OCI-LY7 (cell line): ENCODE data around the gene CAPS. TPM values are rescaled to one million over a fixed set of nuclear protein-coding genes. Genes with fewer than 3 reads are reported as not detected.
"Not testable (repeated sequence)": the region's sequence is repeated elsewhere in the genome, so short reads cannot be mapped to it uniquely, and the experiment has no call there.

Source experiments
- BruUV-seq: library from RNA; stranded (reverse); fragments of 400-500 nt; replicated peaks from 2 replicates; lab custom pipeline; 2021; lab: Mats Ljungman, UMichigan
- CTCF ChIA-PET: fragments of 300-600 bp; sonication (Branson Sonifier 250); formaldehyde crosslinking; loops from one replicate; lab custom pipeline; 2022; ENCODE audit warnings: antibody characterized with exemption; ENCODE audit not compliant: unreplicated experiment; lab: Charles Lee
- POLR2A ChIA-PET: fragments of 300-600 bp; sonication (Branson Sonifier 250); formaldehyde crosslinking; loops from one replicate; lab custom pipeline; 2022; ENCODE audit warnings: antibody characterized with exemption; lab: Charles Lee
- DNase-seq: peaks from one replicate; pipeline ENCODE4 v3.0.0-alpha.2; 2015; ENCODE audit warnings: low spot score
- H2AFZ ChIP-seq: fragments of 200-600 bp; sonication (generic), shearing (Covaris generic); 2 replicates; pipeline ENCODE4 v1.6.1; 2014; ENCODE audit warnings: mild to moderate bottlenecking, antibody characterized with exemption, low read length, moderate library complexity
- H3K27ac ChIP-seq: fragments of 200-600 bp; sonication (generic); 2 replicates; pipeline ENCODE4 v1.5.1; 2014; ENCODE audit warnings: mixed run types, low read depth, mild to moderate bottlenecking, moderate library complexity, low read length, inconsistent platforms; ENCODE audit not compliant: poor library complexity, severe bottlenecking
- H3K36me3 ChIP-seq: fragments of 200-600 bp; sonication (generic); 2 replicates; pipeline ENCODE4 v1.6.1; 2014; ENCODE audit warnings: mild to moderate bottlenecking, antibody characterized with exemption, low read length, moderate library complexity, mixed read lengths; ENCODE audit not compliant: insufficient read depth
- H3K4me1 ChIP-seq: fragments of 200-600 bp; sonication (generic); 2 replicates; pipeline ENCODE4 v1.5.1; 2014; ENCODE audit warnings: mild to moderate bottlenecking, low read length; ENCODE audit not compliant: insufficient read depth, poor library complexity, severe bottlenecking
- H3K4me2 ChIP-seq: fragments of 200-600 bp; sonication (generic); 2 replicates; pipeline ENCODE4 v1.6.1; 2014; ENCODE audit warnings: mild to moderate bottlenecking, low read length
- H3K4me3 ChIP-seq: fragments of 200-600 bp; sonication (generic); 2 replicates; pipeline ENCODE4 v1.5.1; 2014; ENCODE audit warnings: mild to moderate bottlenecking, low read depth, low read length; ENCODE audit not compliant: poor library complexity, severe bottlenecking
- H3K79me2 ChIP-seq: fragments of 200-600 bp; sonication (generic); 2 replicates; pipeline ENCODE4 v1.6.1; 2016; ENCODE audit warnings: low read depth, mild to moderate bottlenecking, low read length, moderate library complexity, mixed read lengths; ENCODE audit not compliant: insufficient read depth
- H3K9me2 ChIP-seq: fragments of 200-600 bp; sonication (generic); 2 replicates; pipeline ENCODE4 v1.6.1; 2016; ENCODE audit warnings: mild to moderate bottlenecking, low read length, mixed read lengths; ENCODE audit not compliant: insufficient read depth
- H3K9me3 ChIP-seq: fragments of 200-600 bp; sonication (generic); 2 replicates; pipeline ENCODE4 v1.6.1; 2014; ENCODE audit warnings: mild to moderate bottlenecking, mixed run types, low read length, mixed read lengths
- H4K20me1 ChIP-seq: fragments of 200-600 bp; sonication (generic); 2 replicates; pipeline ENCODE4 v1.6.1; 2014; ENCODE audit warnings: mild to moderate bottlenecking, antibody characterized with exemption, low read length, moderate library complexity, mixed read lengths; ENCODE audit not compliant: insufficient read depth
- EZH2phosphoT487 ChIP-seq: fragments of 200-600 bp; sonication (generic); IDR thresholded peaks from 2 replicates; pipeline ENCODE4 v1.6.1; 2018; ENCODE audit warnings: low read depth, borderline replicate concordance, mild to moderate bottlenecking, mixed run types, antibody characterized with exemption, low read length, moderate library complexity, mixed read lengths
- intact Hi-C: fragments of 100-400 bp; cut with micrococcal nuclease; formaldehyde crosslinking; loops from one replicate; pipeline ENCODE4 v1.10.0; 2022; ENCODE audit not compliant: unreplicated experiment
- total RNA-seq, 2 experiments: library from RNA; depleted of rRNA in 1 of 2; stranded (reverse); fragments of >200 nt in 1 of 2; shearing (Covaris generic) in 1 of 2; gene quantifications; 2 replicates each; pipeline ENCODE4 v1.2.3, GENCODE V29; 2014 to 2022
- TF ChIP-seq, protein P1 (sequence below): fragments of 200-600 bp; sonication (generic); conservative IDR thresholded peaks from 2 replicates; pipeline ENCODE4 v1.5.1; 2014; ENCODE audit warnings: mild to moderate bottlenecking, antibody characterized with exemption, low read length, moderate library complexity, mixed read lengths

The CAPS gene
- total RNA-seq, 2 experiments from 2014 or later, result 8.1 to 11.0 TPM

GRCh38 chr19:5961969-5962945 lies 48.2 kb downstream of the CAPS start:
- no TSS peak for BruUV-seq
- peak; percentile 31 for DNase-seq
- H3K4me2 ChIP-seq, result peak overlapping the region; percentile 8; the same call in 1 of the 2 replicates
- peaks cover 21% of the 10 kb centered on the region for H4K20me1 ChIP-seq
- H3K36me3 ChIP-seq, result peaks cover 50% of the 10 kb centered on the region; the same call in 1 of the 2 replicates
- TF ChIP-seq, protein P1, sequence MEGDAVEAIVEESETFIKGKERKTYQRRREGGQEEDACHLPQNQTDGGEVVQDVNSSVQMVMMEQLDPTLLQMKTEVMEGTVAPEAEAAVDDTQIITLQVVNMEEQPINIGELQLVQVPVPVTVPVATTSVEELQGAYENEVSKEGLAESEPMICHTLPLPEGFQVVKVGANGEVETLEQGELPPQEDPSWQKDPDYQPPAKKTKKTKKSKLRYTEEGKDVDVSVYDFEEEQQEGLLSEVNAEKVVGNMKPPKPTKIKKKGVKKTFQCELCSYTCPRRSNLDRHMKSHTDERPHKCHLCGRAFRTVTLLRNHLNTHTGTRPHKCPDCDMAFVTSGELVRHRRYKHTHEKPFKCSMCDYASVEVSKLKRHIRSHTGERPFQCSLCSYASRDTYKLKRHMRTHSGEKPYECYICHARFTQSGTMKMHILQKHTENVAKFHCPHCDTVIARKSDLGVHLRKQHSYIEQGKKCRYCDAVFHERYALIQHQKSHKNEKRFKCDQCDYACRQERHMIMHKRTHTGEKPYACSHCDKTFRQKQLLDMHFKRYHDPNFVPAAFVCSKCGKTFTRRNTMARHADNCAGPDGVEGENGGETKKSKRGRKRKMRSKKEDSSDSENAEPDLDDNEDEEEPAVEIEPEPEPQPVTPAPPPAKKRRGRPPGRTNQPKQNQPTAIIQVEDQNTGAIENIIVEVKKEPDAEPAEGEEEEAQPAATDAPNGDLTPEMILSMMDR, result no peak
- TF ChIP-seq EZH2phosphoT487, result no peak
- H3K9me2 ChIP-seq, result no peaks in the 10 kb centered on the region
- intact Hi-C loops, result no loop called here
- no peaks in the 10 kb centered on the region for H3K9me3 ChIP-seq
- H3K79me2 ChIP-seq, result peaks cover 95% of the 10 kb centered on the region
- no peak overlapping the region for H3K27ac ChIP-seq
- peaks cover 14% of the 10 kb centered on the region for H3K4me1 ChIP-seq
- H2AFZ ChIP-seq, result no peak overlapping the region
- no peak overlapping the region for H3K4me3 ChIP-seq
- ChIA-PET CTCF (no interaction called here), POLR2A (no interaction called here)

DNA sequence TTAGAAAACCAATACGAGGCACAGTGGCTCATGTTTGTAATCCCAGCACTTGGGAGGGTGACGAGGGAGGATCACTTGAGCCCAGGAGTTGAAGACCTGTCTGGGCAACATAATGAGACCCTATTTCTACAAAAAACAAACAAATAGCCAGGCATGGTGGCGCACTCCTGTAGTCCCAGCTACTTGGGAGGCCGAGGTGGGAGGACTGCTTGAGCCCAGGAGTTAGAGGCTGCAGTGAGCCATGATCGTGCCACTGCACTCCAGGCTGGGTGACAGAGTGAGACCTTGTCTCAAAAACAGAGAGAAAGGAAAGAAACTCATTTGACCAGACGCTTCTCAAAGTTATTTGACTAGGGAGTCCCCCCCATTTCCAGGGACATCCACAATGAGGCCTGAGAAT lies 49.2 kb downstream of the CAPS start:
- Histone ChIP-seq H3K4me1 (peaks cover 24% of the 10 kb centered on the region), H3K36me3 (peaks cover 51% of the 10 kb centered on the region; the same call in 1 of the 2 replicates), H4K20me1 (peaks cover 29% of the 10 kb centered on the region), H3K79me2 (peaks cover 96% of the 10 kb centered on the region)
- H3K4me2 ChIP-seq, DNase-seq, H3K4me3 ChIP-seq, H2AFZ ChIP-seq, H3K9me2 ChIP-seq, POLR2A ChIA-PET, intact Hi-C loops, H3K9me3 ChIP-seq, CTCF ChIA-PET, BruUV-seq, H3K27ac ChIP-seq: not testable (repeated sequence)

DNA sequence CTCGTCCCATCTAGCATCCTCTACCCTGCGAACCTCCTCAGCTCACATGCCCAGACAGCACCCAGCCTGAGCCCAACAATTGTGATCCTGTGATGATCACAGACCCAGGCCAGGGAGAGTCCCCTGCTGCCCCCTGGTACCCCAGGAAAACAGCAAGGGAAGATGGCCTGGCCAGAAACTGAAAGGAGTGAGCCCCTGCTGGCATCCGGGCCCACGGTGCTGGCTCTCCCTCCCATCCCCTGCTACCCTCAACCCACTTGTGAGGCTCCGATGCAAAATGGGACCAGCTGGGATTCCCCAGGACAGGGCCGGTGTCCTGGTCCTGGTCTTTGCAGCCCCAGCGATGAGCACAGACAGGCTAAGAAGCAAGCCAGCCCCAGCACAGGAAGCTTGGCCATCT lies 49.8 kb downstream of the CAPS start:
- Histone ChIP-seq H3K36me3 (peaks cover 51% of the 10 kb centered on the region; the same call in 1 of the 2 replicates), H3K9me2 (no peaks in the 10 kb centered on the region), H3K4me3 (no peak overlapping the region), H3K27ac (no peak overlapping the region), H3K4me2 (no peak overlapping the region), H3K79me2 (peaks cover 96% of the 10 kb centered on the region), H2AFZ (no peak overlapping the region), H3K9me3 (no peaks in the 10 kb centered on the region), H4K20me1 (peaks cover 35% of the 10 kb centered on the region), H3K4me1 (peaks cover 30% of the 10 kb centered on the region)
- BruUV-seq, result no TSS peak
- intact Hi-C loops, result no loop called here
- DNase-seq, result no peak
- no peak for TF ChIP-seq EZH2phosphoT487
- TF ChIP-seq, protein P1, result no peak
- CTCF ChIA-PET, result no interaction called here
- POLR2A ChIA-PET, result no interaction called here
